ENCODE data around the gene RER1.

The RER1 gene

GRCh38 chr1:2376931-2377672 is 14.5 kb upstream of the RER1 start:
- no peak for DNase-seq

- no peak for DNase-seq
Measured at GRCh38 chr1:2377751-2378440, 13.7 kb upstream of the RER1 start.

GRCh38 chr1:2378441-2378851 is 13.2 kb upstream of the RER1 start:
- DNase-seq, result no peak

GRCh38 chr1:2378956-2379732 is 12.5 kb upstream of the RER1 start:
- DNase-seq, result no peak

GRCh38 chr1:2379733-2380404 is 11.8 kb upstream of the RER1 start:
- DNase-seq, result no peak

GRCh38 chr1:2380816-2381591 is 10.6 kb upstream of the RER1 start:
- DNase-seq, result no peak

GRCh38 chr1:2381741-2382620 is 9.7 kb upstream of the RER1 start:
- peak; percentile 47 for DNase-seq

- DNase-seq, result no peak
Measured at GRCh38 chr1:2382621-2383361, 8.8 kb upstream of the RER1 start.

- DNase-seq, result no peak
Measured at GRCh38 chr1:2383576-2383975, 8.1 kb upstream of the RER1 start.

- no peak for DNase-seq
Measured at GRCh38 chr1:2384130-2384860, 7.3 kb upstream of the RER1 start.

- no peak for DNase-seq
Measured at GRCh38 chr1:2384941-2385481, 6.6 kb upstream of the RER1 start.

GRCh38 chr1:2385606-2386280 is 5.9 kb upstream of the RER1 start:
- DNase-seq, result no peak

GRCh38 chr1:2386636-2387611 is 4.7 kb upstream of the RER1 start:
- no peak for DNase-seq

GRCh38 chr1:2388004-2388913 is 3.4 kb upstream of the RER1 start:
- no peak for DNase-seq

GRCh38 chr1:2389644-2390043 is 2.0 kb upstream of the RER1 start:
- DNase-seq, result no peak

- DNase-seq, result no peak
Measured at GRCh38 chr1:2391931-2392509, 379 bp downstream of the RER1 start.

Data from MV-4-11 (cell line).